Ishikawa (cell line): ENCODE measurements around the gene GPR18.

Experiments used
- EGR1 ChIP-seq: IDR thresholded peaks from 2 replicates; pipeline ENCODE4 v1.6.1; 2012
- EP300 ChIP-seq: IDR thresholded peaks from 2 replicates; pipeline ENCODE4 v1.6.1; 2012; ENCODE audit warnings: borderline replicate concordance
- NFIC ChIP-seq: IDR thresholded peaks from 2 replicates; pipeline ENCODE4 v1.6.1; 2012
- REST ChIP-seq: IDR thresholded peaks from 2 replicates; pipeline ENCODE4 v1.6.1; 2012; ENCODE audit warnings: low read depth, mild to moderate bottlenecking
- TCF12 ChIP-seq: IDR thresholded peaks from 2 replicates; pipeline ENCODE4 v1.6.1; 2012; ENCODE audit warnings: low read depth
- TEAD4 ChIP-seq: IDR thresholded peaks from 2 replicates; pipeline ENCODE4 v1.6.1; 2012
- USF1 ChIP-seq: IDR thresholded peaks from 2 replicates; pipeline ENCODE4 v1.6.1; 2012
- TF ChIP-seq, protein P1 (sequence below): IDR thresholded peaks from 2 replicates; pipeline ENCODE4 v1.6.1; 2012

DNA sequence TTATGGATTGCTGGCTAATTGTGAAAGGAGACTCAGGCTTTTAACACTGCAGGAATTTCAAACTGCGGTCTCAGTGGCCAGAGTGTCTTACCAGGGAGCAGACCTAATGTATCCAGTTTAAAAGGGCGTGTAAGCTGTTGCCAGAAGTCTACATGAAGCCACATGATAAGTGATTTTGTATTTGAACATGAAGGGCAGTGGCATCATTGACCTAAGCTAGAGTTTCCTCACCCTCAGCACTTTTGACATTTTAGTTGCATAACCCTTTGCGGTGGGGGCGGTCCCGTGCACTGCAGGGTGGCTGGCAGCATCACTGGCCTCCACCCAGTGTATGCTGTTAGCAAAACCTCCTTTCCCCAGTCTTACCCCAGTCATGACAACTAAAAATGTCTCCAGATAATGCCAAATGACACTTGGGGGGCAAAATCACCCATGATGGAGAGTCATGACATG, 23.7 kb upstream of the GPR18 start:
- no peak for TF ChIP-seq NFIC
- no peak for TF ChIP-seq TEAD4
- no peak for TF ChIP-seq REST
- TF ChIP-seq, protein P1, sequence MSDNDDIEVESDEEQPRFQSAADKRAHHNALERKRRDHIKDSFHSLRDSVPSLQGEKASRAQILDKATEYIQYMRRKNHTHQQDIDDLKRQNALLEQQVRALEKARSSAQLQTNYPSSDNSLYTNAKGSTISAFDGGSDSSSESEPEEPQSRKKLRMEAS, result no peak
- TF ChIP-seq EP300, result no peak
- no peak for TF ChIP-seq EGR1
- TF ChIP-seq TCF12, result no peak
- no peak for TF ChIP-seq USF1
